GM18508 (cell line): ENCODE data around the gene DPH6.

Source experiments
- ATAC-seq: cut with Tn5 transposase; IDR thresholded peaks from one replicate; pipeline ENCODE4 v1.9.1; 2021; ENCODE audit warnings: moderate number of reproducible peaks; ENCODE audit not compliant: insufficient read depth, unreplicated experiment

Gene DPH6

GRCh38 chr15:35546511-35547381 is 781 bp upstream of the DPH6 start:
- ATAC-seq, result peak; percentile 25

DNA sequence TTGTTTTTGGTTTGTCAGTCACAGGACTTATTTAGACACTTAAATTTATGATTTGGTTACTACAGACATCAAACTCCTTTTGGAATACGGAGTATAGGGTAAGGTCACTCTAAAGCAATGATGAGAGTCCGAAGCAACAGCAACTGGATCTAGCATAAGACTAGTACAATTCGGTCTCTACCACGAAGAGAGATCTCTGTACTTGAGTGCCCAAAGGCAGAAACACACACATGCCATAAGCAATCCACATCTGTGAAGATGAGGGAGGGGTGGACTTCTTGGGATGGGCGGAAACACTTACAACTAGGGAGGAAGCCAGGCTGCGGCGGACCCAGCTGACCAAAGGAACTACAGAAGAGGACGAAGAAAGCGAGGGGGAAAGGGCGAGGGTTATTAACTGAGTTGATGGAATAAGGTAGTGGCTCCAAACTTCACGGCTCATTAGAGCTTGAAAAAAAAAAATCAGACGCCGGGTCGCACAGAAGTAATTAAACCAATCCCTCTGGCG is 595 bp downstream of the DPH6 start:
- ATAC-seq, result peak; percentile 16

- ATAC-seq, result no peak
Measured at GRCh38 chr15:35540885-35541284, 5.1 kb downstream of the DPH6 start.

DNA sequence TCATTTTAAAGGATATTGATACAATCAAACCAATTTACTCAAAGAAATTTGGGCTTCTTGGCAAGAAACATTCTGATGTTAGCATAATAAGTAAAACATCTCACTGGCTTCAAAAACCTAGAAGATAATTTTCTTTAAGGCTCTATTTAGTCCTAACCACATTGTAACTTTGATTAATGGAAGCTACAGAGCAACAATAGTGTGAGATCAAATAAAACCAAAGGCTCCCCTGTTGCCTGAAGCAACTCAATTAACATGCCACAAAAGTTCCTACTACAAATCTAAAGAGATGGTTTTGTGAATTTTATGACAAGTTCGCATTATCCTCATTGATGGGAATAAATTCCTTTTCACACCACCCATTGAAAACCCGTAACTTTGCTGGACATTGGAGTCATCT is 5.9 kb downstream of the DPH6 start:
- no peak for ATAC-seq

DNA sequence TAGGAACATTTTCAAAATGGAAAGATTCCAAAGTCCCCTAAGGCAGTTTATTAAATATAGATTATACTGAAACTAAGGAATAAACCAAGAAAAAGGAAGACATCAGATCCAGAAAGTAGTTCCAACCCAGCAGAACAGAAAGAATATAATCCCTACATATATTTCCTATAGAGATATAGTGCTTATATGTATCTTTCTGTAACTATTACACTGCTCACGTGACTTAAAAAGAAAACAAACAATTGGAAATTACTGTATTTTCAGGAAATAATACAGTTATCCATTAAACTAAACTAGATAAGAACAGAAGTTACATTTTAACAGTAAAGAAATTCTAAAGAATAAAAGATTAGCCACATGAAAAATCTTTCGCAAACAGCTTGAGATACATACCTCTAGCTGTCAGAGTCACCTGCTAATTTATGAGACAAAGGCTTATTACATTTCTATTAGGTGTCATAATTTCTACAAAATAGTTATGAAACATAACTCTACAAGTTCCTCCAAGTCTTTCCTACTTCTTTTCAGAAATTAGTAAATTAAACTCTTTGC is 10.5 kb downstream of the DPH6 start:
- no peak for ATAC-seq

- ATAC-seq, result no peak
Measured at GRCh38 chr15:35533130-35534110, 12.5 kb downstream of the DPH6 start.

DNA sequence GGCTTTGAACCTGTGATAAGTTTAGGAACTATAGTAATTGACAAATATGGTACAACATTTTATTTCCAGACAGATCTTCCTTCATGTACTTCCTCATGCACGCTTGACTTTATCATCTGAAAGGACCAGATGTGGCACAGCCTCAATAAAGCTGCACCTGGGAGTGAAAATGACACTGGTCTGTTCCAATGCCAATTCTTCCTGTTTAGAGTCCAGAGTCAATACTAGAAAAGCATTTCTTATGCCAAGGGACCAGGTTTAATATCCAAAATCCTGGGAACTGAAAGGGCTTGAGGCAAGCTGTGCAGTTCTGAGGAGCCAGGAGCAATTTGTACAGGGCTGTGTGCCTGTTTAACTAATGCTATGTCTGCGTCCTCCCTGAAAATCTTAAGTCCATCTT is 15.3 kb downstream of the DPH6 start:
- ATAC-seq, result no peak

DNA sequence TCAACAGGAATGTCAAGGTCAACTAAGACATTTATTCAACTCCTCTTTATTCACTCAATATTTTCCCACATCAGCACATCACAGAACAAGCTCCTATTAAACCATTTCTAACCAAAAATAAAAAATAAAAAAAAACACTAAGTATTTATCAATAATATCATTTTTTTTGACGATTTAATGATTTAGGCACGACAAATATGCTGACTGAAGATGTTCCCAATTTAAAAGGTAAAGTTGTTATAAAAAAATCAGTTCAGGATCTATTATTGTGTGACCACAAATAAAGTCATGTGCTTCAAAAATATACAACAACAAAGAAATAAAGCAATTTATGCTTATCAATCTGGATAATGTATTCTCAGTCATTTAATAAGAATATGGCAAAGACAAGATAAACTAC is 16.2 kb downstream of the DPH6 start:
- ATAC-seq, result no peak

GRCh38 chr15:35522061-35522460 is 23.9 kb downstream of the DPH6 start:
- no peak for ATAC-seq

DNA sequence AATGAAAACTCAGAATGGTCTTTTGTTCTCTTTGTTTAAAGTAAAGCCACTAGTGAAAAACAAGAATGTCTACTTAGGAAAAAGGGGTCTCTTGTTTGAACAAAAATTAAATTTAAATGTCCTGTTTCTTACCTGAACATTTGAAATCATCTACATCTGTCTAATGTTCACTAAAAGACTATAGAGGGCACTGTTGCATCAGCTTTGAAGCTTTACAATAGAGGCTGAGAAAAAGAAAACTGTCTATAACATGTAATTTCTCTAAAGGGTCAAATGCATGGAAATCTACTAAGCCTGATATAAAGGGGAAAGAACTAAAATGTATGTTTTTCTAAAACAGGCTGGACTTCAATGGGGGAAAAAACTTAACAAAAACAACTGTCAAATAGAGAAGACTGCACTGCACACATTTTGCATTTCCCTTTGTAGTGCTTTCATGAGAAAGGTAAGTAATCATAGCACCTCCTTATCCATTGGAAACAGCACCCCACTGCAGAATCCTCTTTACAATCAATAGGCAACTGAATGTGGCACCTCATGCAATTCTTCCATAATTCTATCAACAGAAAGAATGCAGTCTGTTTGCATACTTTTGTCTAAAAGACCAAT is 26.3 kb downstream of the DPH6 start:
- ATAC-seq, result no peak

DNA sequence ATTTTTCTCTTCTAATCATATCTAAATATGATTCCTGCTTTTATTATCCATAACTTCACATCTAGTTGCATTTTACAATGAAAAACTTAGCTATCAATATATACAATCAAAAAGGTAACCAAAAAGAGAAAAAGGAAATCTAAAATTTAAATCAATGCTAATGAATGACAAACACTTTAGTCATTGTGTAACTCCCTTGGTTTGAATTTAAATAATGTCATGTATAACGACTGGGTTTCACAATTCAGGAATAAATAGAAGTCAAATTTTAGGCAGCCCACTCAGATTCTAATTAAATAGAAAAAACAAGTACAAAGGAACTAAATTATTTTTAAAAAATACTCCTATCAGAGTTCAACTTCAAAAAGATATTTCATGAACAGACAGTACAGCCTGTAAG is 26.9 kb downstream of the DPH6 start:
- ATAC-seq, result no peak

GRCh38 chr15:35514759-35515158 is 31.2 kb downstream of the DPH6 start:
- no peak for ATAC-seq

DNA sequence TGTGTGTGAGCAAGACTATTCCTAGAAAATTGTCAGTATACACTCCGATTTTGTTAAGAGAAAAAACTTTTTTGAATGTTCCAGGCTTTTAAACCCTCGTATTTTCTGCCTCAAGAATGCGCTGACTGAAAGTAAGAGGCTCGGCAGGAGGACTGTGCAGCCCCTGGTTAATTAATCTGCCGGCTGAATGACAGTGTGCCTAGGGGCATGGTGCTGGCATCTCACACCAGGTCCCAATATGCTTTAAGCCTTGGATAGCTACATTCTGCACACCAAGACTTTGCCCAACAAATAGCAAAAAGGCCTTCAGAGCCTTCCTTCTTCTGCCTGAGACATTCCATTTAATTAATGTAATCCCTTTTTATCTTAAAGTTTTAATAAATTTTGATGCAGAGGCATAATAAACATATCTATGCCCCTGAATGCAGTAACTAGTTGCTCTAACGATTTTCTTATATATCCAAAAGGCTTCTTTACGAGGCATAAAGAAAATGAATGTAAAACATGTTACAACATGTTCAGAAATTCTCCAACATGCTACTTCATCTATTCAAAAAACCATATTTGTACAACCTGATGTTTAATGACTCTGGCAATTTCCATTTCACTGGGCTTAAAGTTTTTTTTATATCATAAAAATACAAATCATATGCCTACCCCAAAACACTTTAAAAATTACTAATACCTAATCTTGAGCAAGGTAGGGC is 37.9 kb downstream of the DPH6 start:
- no peak for ATAC-seq

DNA sequence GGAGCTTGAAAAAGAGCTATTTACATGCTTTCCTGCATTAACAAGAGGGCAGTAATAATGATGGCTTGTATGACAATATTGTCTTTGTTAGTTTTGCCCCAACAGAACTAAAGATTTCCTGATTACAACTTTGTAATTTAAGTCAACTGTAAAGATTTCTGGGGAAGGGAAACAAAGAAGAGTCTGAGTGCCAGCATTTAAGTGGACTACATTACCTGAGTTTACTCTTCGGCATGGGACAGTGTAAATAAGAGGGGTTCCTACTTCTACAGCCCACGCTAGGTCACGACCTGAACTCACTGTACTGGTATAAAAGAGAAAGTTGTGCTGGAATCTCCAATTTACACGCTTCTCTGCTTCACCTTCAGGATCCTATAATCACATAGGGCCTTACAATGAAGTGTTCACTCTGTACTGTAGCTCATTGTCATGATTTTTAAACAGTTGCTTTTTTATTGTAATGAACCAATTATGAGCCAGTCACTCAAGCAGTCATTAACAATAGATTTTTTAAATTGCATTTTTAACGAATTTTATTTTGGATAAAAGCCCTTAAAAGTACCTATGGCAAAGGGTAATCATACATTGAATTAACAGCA is 39.6 kb downstream of the DPH6 start:
- no peak for ATAC-seq

- no peak for ATAC-seq
Measured at GRCh38 chr15:35505809-35506208, 40.2 kb downstream of the DPH6 start.

GRCh38 chr15:35505141-35505540 is 40.8 kb downstream of the DPH6 start:
- ATAC-seq, result no peak

GRCh38 chr15:35499723-35500122 is 46.2 kb downstream of the DPH6 start:
- no peak for ATAC-seq

DNA sequence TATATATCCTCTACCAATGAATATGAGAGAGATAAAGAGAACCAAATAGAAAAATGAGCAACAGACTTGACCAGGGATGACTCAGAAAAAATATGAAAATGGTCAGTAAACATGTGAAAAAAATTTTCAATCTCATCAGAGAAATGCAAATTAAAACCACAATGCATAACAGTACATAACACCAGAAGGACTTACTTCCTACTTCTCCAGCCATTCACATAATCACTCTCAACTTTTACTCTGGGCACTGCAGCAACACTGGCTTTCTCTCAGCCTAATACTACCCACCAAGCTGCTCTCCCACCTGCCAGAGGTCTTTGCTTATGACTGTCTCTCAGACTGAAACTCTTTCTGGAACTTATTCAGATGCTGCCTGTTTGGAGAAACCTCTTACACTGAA is 49.4 kb downstream of the DPH6 start:
- peak; percentile 100 for ATAC-seq

DNA sequence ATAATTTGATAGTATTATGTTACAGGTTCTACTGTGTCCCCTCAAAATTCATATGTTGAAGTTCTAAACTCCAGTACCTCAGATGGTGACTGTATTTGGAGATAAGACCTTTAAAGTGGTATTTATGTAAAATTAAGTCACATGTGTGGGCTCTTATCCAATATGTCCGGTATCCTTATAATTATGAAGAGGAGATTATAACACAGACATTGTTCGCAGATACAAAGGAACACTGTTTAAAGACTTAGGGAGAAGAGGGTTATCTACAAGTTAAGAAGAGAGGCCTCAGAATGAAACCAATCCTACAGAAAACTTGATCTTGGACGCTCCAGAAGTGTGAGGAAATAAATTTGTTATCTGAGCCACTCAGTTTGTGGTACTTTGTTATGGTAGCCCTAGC is 50.9 kb downstream of the DPH6 start:
- ATAC-seq, result no peak
